K562 (cell line): ENCODE data around the gene AGFG2. TPM values are rescaled to one million over a fixed set of nuclear protein-coding genes. Genes with fewer than 3 reads are reported as not detected.
A peak's percentile ranks its signal among the peaks of the same experiment; 100 is the strongest.

Experiments used
- CC2D1A ChIP-seq: fragments of 450-650 bp; IDR thresholded peaks from 2 replicates; pipeline ENCODE4 v1.6.1; 2017; ENCODE audit warnings: mild to moderate bottlenecking
- CTCF ChIP-seq, 3 experiments: IDR thresholded peaks in 2 of 3; conservative IDR thresholded peaks in 1 of 3; 2 replicates each; pipeline ENCODE4 v1.5.1; 2011 to 2012; ENCODE audit warnings: low read length in 3 of 3, mild to moderate bottlenecking in 3 of 3, control low read depth in 2 of 3, improper control_type of control experiment in 1 of 3, inconsistent platforms in 1 of 3, low read depth in 1 of 3, mixed read lengths in 1 of 3, moderate library complexity in 1 of 3; ENCODE audit not compliant: insufficient read depth in 2 of 3
- CTCFL ChIP-seq: IDR thresholded peaks from 2 replicates; pipeline ENCODE4 v1.6.1; 2011; ENCODE audit warnings: borderline replicate concordance, low read depth, mild to moderate bottlenecking, moderate library complexity, low read length; ENCODE audit not compliant: insufficient read depth, poor library complexity, severe bottlenecking
- E2F5 ChIP-seq: sonication (generic); formaldehyde crosslinking; IDR thresholded peaks from 2 replicates; pipeline ENCODE4 v1.8.0; 2022; ENCODE audit warnings: mild to moderate bottlenecking, missing genetic modification reagents
- GTF2E2 ChIP-seq: fragments of 200-800 bp; sonication (Bioruptor generic); IDR thresholded peaks from 2 replicates; pipeline ENCODE4 v1.6.1; 2016; ENCODE audit warnings: missing genetic modification characterization, missing compliant biosample characterization
- KLF1 ChIP-seq: fragments of 450-650 bp; IDR thresholded peaks from 2 replicates; pipeline ENCODE4 v1.6.1; 2016; ENCODE audit warnings: missing genetic modification characterization, missing compliant biosample characterization
- MED1 ChIP-seq: sonication (generic); formaldehyde crosslinking; IDR thresholded peaks from 2 replicates; pipeline ENCODE4 v1.8.1; 2023; ENCODE audit warnings: missing genetic modification reagents, borderline replicate concordance
- MEIS2 ChIP-seq: fragments of 450-650 bp; IDR thresholded peaks from 2 replicates; pipeline ENCODE4 v1.6.1; 2014; ENCODE audit warnings: mild to moderate bottlenecking; ENCODE audit not compliant: partially characterized antibody
- MIER1 ChIP-seq: fragments of 450-650 bp; IDR thresholded peaks from 2 replicates; pipeline ENCODE4 v1.6.1; 2016; ENCODE audit warnings: antibody characterized with exemption, mild to moderate bottlenecking, low read depth
- MNT ChIP-seq, 2 experiments: fragments of 450-650 bp; conservative IDR thresholded peaks; 2 replicates each; pipeline ENCODE4 v1.6.1; 2017; ENCODE audit warnings: mild to moderate bottlenecking in 2 of 2, moderate library complexity in 2 of 2
- NCOA6 ChIP-seq: fragments of 450-650 bp; IDR thresholded peaks from 2 replicates; pipeline ENCODE4 v1.6.1; 2017; ENCODE audit warnings: mild to moderate bottlenecking
- NFE2 ChIP-seq: IDR thresholded peaks from 2 replicates; pipeline ENCODE4 v1.6.1; 2014; ENCODE audit warnings: antibody characterized with exemption, low read depth
- PHF8 ChIP-seq: fragments of 200-600 bp; sonication (generic); IDR thresholded peaks from 2 replicates; pipeline ENCODE4 v1.6.1; 2012; ENCODE audit warnings: mixed run types, mild to moderate bottlenecking, inconsistent platforms, low read length, moderate library complexity, borderline replicate concordance
- PYGO2 ChIP-seq: fragments of 450-650 bp; IDR thresholded peaks from 2 replicates; pipeline ENCODE4 v1.6.1; 2016; ENCODE audit warnings: mild to moderate bottlenecking, missing genetic modification characterization, moderate library complexity, missing compliant biosample characterization
- RBM15 ChIP-seq: fragments of 200-400 bp; formaldehyde crosslinking; IDR thresholded peaks from 2 replicates; pipeline ENCODE4 v1.6.1; 2018; ENCODE audit warnings: mild to moderate bottlenecking, low read length, moderate library complexity; ENCODE audit not compliant: insufficient read depth
- SETDB1 ChIP-seq: IDR thresholded peaks from one replicate; pipeline ENCODE4 v1.6.1; 2012; ENCODE audit warnings: low read length, control low read depth, inconsistent platforms
- SMAD4 ChIP-seq: fragments of 250-450 bp; sonication (Bioruptor Pico); conservative IDR thresholded peaks from 2 replicates; pipeline ENCODE4 v1.8.0; 2021; ENCODE audit warnings: inconsistent platforms, mild to moderate bottlenecking, moderate library complexity
- ZNF133 ChIP-seq: fragments of 250-450 bp; sonication (Bioruptor Pico); IDR thresholded peaks from 2 replicates; pipeline ENCODE4 v1.4.0; 2020; ENCODE audit warnings: mild to moderate bottlenecking
- ZNF217 ChIP-seq: sonication (generic); formaldehyde crosslinking; IDR thresholded peaks from 2 replicates; pipeline ENCODE4 v1.8.0; 2022; ENCODE audit warnings: mild to moderate bottlenecking, missing genetic modification reagents
- ZNF384 ChIP-seq: IDR thresholded peaks from 2 replicates; pipeline ENCODE4 v1.6.1; 2012; ENCODE audit warnings: low read depth, low read length, improper control_type of control experiment
- ZNF644 ChIP-seq: fragments of 200-800 bp; sonication (Bioruptor generic); IDR thresholded peaks from 2 replicates; pipeline ENCODE4 v1.6.1; 2016; ENCODE audit warnings: low read depth, missing genetic modification characterization, missing compliant biosample characterization
- ZSCAN32 ChIP-seq: fragments of 450-650 bp; formaldehyde crosslinking; IDR thresholded peaks from 2 replicates; pipeline ENCODE4 v1.4.0; 2020; ENCODE audit warnings: mild to moderate bottlenecking, moderate library complexity
- polyA plus RNA-seq, 8 experiments: library from polyadenylated mRNA; depleted of rRNA in 4 of 8; stranded (reverse) in 5 of 8; unstranded in 3 of 8; fragments of >200 nt; fragmentation: Nextera tagmentation in 2 of 8; fragmentation: Illumina TruSeq in 1 of 8; extraction: Ambion mirVana in 2 of 8; extraction: Trizol in 1 of 8; gene quantifications; 2 replicates each; pipeline versions ENCODE4 v1.2.1 to v1.2.3, GENCODE V29; 2011 to 2014; ENCODE audit warnings: inconsistent platforms in 1 of 8, missing spikeins in 1 of 8
- total RNA-seq, 7 experiments: library from RNA; depleted of rRNA in 6 of 7; stranded (reverse); fragments of >200 nt in 6 of 7; fragmentation: Illumina TruSeq in 2 of 7; extraction: Trizol in 2 of 7; gene quantifications; 2 replicates each; pipeline versions ENCODE4 v1.2.1 to v1.2.3, GENCODE V29; 2011 to 2021; ENCODE audit warnings: low replicate concordance in 1 of 7

Gene AGFG2
- total and polyA plus RNA-seq, 9 of the 15 experiments (the other 6 are each of a cell fraction or from before 2014, with no cell fraction given): 0.31 to 23.1 (median 6.5) TPM

- TF ChIP-seq ZNF217 (CRISPR knock-in tag) (no peak), KLF1 (tag) (no peak), NFE2 (no peak), CTCFL (no peak), MIER1 (no peak), NCOA6 (no peak), CTCF (IDR thresholded peaks at IDR 0.05 in 2 of 3, conservative IDR thresholded peaks at IDR 0.05 in 1 of 3; ENCODE audit: insufficient read depth in 2 of 3, low read depth in 1 of 3, low read length in 3 of 3) (0 out of 6 replicates have a peak, but pooled peaks of 1 of the 3 experiments have one; percentile 18), PYGO2 (tag) (no peak), MED1 (CRISPR knock-in tag) (no peak), E2F5 (CRISPR knock-in tag) (no peak), CC2D1A (no peak), ZSCAN32 (CRISPR knock-in tag) (no peak), GTF2E2 (tag) (no peak), SMAD4 (no peak), RBM15 (no peak), ZNF133 (CRISPR knock-in tag) (no peak), SETDB1 (no peak), MNT (conservative IDR thresholded peaks at IDR 0.05) (peak; percentile 36 to 68; a peak in 2 of 4 replicates), MEIS2 (no peak), PHF8 (no peak), ZNF644 (tag) (no peak), ZNF384 (no peak)
These were observed 66.2 kb downstream of the AGFG2 start (continued) for GRCh38 chr7:100604976-100605911.
